Kidney (tissue), 14 donors: ENCODE measurements around the gene ABCG8. TPM values are rescaled to one million over a fixed set of nuclear protein-coding genes. Genes with fewer than 3 reads are reported as not detected.

Experiments
- DNase-seq, 5 donors: peaks; one replicate each; pipeline ENCODE4 v3.0.0-alpha.2; 2013 to 2020
- FAIRE-seq: peaks from 2 replicates; lab custom pipeline; 2012; peaks lifted over from hg19 to GRCh38; lab: Jason Lieb, UNC
- H3K27ac ChIP-seq, 2 donors: one replicate each; pipeline ENCODE4 v1.7.0; 2013; ENCODE audit warnings: low read depth in 2 of 2, low read length in 2 of 2, inconsistent platforms in 1 of 2
- H3K27me3 ChIP-seq: one replicate; pipeline ENCODE4 v1.7.1; 2013; ENCODE audit warnings: low read length, inconsistent platforms; ENCODE audit not compliant: control insufficient read depth, insufficient read depth
- H3K36me3 ChIP-seq, 3 donors: one replicate each; pipeline versions ENCODE4 v1.7.0 to v1.7.1; 2013; ENCODE audit warnings: low read length in 3 of 3, control low read depth in 1 of 3, inconsistent platforms in 1 of 3; ENCODE audit not compliant: insufficient read depth in 3 of 3, control insufficient read depth in 2 of 3
- H3K4me1 ChIP-seq, 3 donors: one replicate each; pipeline versions ENCODE4 v1.7.0 to v1.7.1; 2013; ENCODE audit warnings: low read length in 3 of 3, inconsistent platforms in 1 of 3, low read depth in 1 of 3; ENCODE audit not compliant: control insufficient read depth in 2 of 3, insufficient read depth in 2 of 3
- H3K4me3 ChIP-seq, 3 donors: one replicate each; pipeline versions ENCODE4 v1.7.0 to v1.8.1; 2013; ENCODE audit warnings: low read length in 3 of 3, control low read depth in 1 of 3, inconsistent platforms in 1 of 3
- H3K9ac ChIP-seq, 3 donors: one replicate each; pipeline versions ENCODE4 v1.7.0 to v1.7.1; 2013; ENCODE audit warnings: low read length in 3 of 3, control low read depth in 1 of 3, inconsistent platforms in 1 of 3
- H3K9me3 ChIP-seq, 3 donors: one replicate each; pipeline versions ENCODE4 v1.7.0 to v1.7.1; 2013; ENCODE audit warnings: low read length in 3 of 3, control low read depth in 1 of 3, inconsistent platforms in 1 of 3; ENCODE audit not compliant: control insufficient read depth in 2 of 3, insufficient read depth in 1 of 3
- CTCF ChIP-seq: IDR thresholded peaks from 3 replicates; pipeline ENCODE4 v1.5.1; 2012; ENCODE audit warnings: mild to moderate bottlenecking, moderate library complexity, borderline replicate concordance; ENCODE audit not compliant: insufficient read depth; ENCODE audit errors: extremely low read depth
- intact Hi-C: fragments of 100-400 bp; cut with DNase I; formaldehyde crosslinking; loops from one replicate; pipeline ENCODE4 v1.11.1; 2022
- polyA plus RNA-seq: library from polyadenylated mRNA; stranded (reverse); fragments of 350-450 nt; fragmentation: Illumina TruSeq; extraction: RNeasy Lipid Tissue Mini Kit (QIAGEN cat#74804); gene quantifications from one replicate; pipeline ENCODE4 v1.2.3, GENCODE V29; 2014; ENCODE audit warnings: low read depth, low replicate concordance; ENCODE audit not compliant: insufficient read depth
- total RNA-seq: library from RNA; stranded (reverse); fragmentation: NEBNext Ultra II Directional; extraction: Animal tissue kit (Norgen Biotek cat#: 25700); gene quantifications from one replicate; pipeline ENCODE4 v1.2.1, GENCODE V29; 2021
- donor health status: control.
- donor health status: control.
- donor health status: control.
- donor health status: control.
- donor health status: control.
- donor health status: DM: yes; HTN: yes; CAD: no.
- donor health status: Normal renal cell carcinoma (clear cell type).

Gene ABCG8
- total and polyA plus RNA-seq, 2 donors from 2014 or later = 0.09 to 0.13 TPM

GRCh38 chr2:43927442-43927841 is 88.7 kb downstream of the ABCG8 start:
- no peak overlapping the region for H3K9ac ChIP-seq
- H3K27me3 ChIP-seq = no peaks in the 10 kb centered on the region
- DNase-seq (no peak), FAIRE-seq (no peak)
- TF ChIP-seq CTCF = no peak
- H3K4me1 ChIP-seq = no peaks in the 10 kb centered on the region
- no peak overlapping the region for H3K4me3 ChIP-seq
- H3K9me3 ChIP-seq = no peaks in the 10 kb centered on the region
- H3K27ac ChIP-seq = no peak overlapping the region
- H3K36me3 ChIP-seq = peaks cover 4 to 12% (median 5%) of the 10 kb centered on the region in 3 donors
- intact Hi-C loops = no loop called here

DNA sequence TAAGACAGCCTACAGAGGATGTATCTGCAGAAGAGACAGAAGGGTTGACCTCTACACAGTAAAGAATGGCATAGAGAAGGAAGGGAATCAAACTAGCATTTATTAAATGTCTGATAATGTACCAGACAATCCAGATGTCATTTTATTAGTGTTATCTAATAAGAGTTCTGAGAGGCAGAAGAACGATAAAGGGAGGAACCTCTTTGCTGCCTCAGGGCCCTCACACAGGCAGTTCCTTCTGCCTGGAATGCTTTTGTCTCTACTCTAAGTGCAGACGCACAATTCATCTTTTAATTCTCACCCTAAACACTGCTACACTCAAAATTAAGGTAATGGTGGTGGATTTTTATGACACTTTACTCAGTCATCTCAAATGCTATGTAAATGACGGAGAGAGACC is 92.5 kb downstream of the ABCG8 start:
- no peak for TF ChIP-seq CTCF
- H3K4me1 ChIP-seq = no peaks in the 10 kb centered on the region
- peaks cover 3 to 10% (median 7%) of the 10 kb centered on the region in 3 donors for H3K36me3 ChIP-seq
- FAIRE-seq = no peak
- H3K4me3 ChIP-seq = no peak overlapping the region
- intact Hi-C loops = no loop called here
- H3K9ac ChIP-seq = no peak overlapping the region
- no peak overlapping the region for H3K27ac ChIP-seq
- H3K27me3 ChIP-seq = no peaks in the 10 kb centered on the region
- DNase-seq = no peak
- no peaks in the 10 kb centered on the region for H3K9me3 ChIP-seq

Other genes starting within 250 kb of the ABCG8 start
- gene THADA, start 242.9 kb upstream of the ABCG8 start, total RNA-seq = 45.1 TPM
- 21.4 TPM for gene THADA, start 242.9 kb upstream of the ABCG8 start, polyA plus RNA-seq
- 25.0 TPM for gene PLEKHH2, start 201.7 kb upstream of the ABCG8 start, total RNA-seq
- gene PLEKHH2, start 201.7 kb upstream of the ABCG8 start, polyA plus RNA-seq = 4.3 TPM
- gene C1GALT1C1L, start 162.5 kb upstream of the ABCG8 start, total RNA-seq = 1.9 TPM
- gene C1GALT1C1L, start 162.5 kb upstream of the ABCG8 start, polyA plus RNA-seq = 3.5 TPM
- gene DYNC2LI1, start 64.9 kb upstream of the ABCG8 start, total RNA-seq = 41.5 TPM
- gene DYNC2LI1, start 64.9 kb upstream of the ABCG8 start, polyA plus RNA-seq = 54.4 TPM
- gene ABCG5, start 132 bp upstream of the ABCG8 start, total RNA-seq = not detected
- gene ABCG5, start 132 bp upstream of the ABCG8 start, polyA plus RNA-seq = not detected
- gene LRPPRC, start 157.0 kb downstream of the ABCG8 start, total RNA-seq = 66.2 TPM
- 71.3 TPM for gene LRPPRC, start 157.0 kb downstream of the ABCG8 start, polyA plus RNA-seq